Stimulated activated CD4-positive, alpha-beta T cell treated with anti-CD3 and anti-CD28 coated beads, Interleukin-2, amount 100 ng/mL, for 48 hours (primary cell): ENCODE results near the gene PTGDR2.
"Not testable (repeated sequence)": the region's sequence is repeated elsewhere in the genome, so short reads cannot be mapped to it uniquely, and the experiment has no call there.

ENCODE experiments used
- DNase-seq, 2 donors: peaks; one replicate each; pipeline ENCODE4 v3.0.0-alpha.2; 2020

Gene PTGDR2

DNA sequence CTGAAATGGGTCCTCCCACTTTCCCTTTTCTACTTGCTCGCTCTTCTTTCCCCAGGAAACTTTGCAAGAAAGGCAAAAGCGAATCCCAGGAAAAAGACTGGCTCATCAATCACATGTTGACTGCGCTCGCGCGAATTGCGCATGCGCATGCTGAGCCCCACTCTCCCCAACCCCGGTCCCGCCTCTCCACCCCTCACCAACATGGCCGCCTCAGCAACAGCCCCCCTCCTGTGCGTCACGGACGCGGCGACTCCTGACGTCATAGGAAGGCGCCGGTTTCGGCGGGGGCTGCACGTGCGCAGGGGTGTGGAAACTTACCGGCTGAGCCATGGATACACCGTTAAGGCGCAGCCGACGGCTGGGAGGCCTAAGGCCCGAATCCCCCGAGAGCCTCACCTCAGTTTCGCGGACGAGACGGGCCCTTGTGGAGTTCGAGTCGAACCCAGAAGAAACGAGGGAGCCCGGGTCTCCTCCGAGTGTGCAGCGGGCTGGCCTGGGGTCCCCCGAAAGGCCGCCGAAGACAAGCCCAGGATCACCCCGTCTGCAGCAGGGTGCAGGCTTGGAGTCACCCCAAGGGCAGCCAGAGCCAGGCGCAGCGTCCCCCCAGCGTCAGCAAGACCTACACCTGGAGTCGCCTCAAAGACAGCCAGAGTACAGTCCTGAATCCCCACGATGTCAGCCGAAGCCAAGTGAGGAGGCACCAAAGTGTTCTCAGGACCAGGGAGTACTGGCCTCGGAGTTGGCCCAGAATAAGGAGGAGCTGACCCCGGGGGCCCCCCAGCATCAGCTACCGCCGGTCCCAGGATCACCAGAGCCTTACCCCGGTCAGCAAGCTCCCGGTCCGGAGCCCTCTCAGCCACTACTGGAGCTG, 13.7 kb downstream of the PTGDR2 start, which contains the start of gene CCDC86:
CCDC86 (plus strand) TSS at position 317 of the 871 bp plus-strand sequence; CDS start at position 329, 12 bp downstream.
- peak; percentile 99 to 100 for DNase-seq

GRCh38 chr11:60840470-60841430, 15.0 kb downstream of the PTGDR2 start:
- DNase-seq = no peak

DNA sequence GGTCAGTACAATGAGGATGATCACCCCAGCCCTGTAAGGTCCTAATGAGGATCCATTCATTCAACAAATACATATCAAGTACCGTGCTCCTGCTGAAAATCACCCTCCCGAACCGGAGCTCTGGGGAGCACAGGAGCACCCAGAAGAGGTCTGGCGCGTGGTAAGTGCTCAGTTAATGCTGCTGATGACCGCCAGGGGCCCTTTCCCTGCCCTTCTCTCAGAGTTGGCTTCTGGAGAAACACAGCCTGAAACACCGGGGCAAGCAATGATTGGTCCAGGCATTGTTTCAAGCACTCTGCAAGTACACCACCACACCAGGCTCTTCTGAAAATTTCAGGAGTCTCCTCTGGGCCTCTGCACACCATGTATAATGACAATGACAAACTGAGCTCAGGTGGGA, 17.6 kb downstream of the PTGDR2 start:
- DNase-seq = no peak

GRCh38 chr11:60836866-60837515, 18.8 kb downstream of the PTGDR2 start:
- no peak for DNase-seq

- no peak for DNase-seq
Observed at GRCh38 chr11:60835534-60835846, 20.3 kb downstream of the PTGDR2 start.

- no peak for DNase-seq
Observed at GRCh38 chr11:60834742-60835533, 20.8 kb downstream of the PTGDR2 start.

GRCh38 chr11:60831501-60832079, 24.2 kb downstream of the PTGDR2 start:
- no peak for DNase-seq

GRCh38 chr11:60831143-60831500, 24.6 kb downstream of the PTGDR2 start:
- peak; percentile 72 to 74 for DNase-seq

GRCh38 chr11:60830478-60831142, 25.1 kb downstream of the PTGDR2 start:
- DNase-seq = no peak

DNA sequence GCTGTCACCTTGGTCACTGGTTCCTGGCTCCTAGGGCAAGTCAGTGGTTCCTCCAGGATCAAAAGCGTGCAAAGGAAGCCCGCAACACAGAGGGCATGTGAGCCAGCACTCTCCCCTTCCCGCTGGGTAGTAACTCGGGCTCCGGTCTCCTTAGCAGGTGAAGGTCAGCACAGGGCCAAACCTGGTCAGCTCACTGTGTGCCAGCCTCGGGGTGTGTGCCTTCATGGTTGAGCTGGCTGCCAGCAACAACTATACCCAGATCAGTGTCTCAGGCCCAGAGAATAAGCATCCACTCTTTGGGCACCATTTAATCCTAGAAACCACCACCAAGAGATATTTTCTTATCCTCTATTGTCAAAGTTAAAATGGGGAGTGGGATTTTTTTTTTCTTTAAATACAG, 30.0 kb downstream of the PTGDR2 start:
- DNase-seq = no peak

GRCh38 chr11:60825118-60825517, 30.6 kb downstream of the PTGDR2 start:
- DNase-seq = no peak

DNA sequence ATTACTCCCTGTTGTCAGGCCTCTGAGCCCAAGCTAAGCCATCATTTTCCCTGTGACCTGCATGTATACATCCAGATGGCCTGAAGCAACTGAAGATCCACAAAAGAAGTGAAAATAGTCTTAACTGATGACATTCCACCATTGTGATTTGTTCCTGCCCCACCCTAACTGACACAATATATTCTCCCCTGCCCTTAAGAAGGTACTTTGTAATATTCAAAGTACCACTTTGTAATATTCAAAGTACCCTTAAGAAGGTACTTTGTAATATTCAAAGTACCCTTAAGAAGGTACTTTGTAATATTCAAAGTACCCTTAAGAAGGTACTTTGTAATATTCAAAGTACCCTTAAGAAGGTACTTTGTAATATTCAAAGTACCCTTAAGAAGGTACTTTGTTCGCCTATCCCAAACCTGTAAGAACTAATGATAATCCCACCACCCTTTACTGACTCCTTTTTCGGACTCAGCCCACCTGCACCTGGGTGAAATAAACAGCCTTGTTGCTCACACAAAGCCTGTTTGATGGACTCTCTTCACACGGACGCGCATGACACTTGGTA, 31.9 kb downstream of the PTGDR2 start:
- DNase-seq = not testable (repeated sequence)

DNA sequence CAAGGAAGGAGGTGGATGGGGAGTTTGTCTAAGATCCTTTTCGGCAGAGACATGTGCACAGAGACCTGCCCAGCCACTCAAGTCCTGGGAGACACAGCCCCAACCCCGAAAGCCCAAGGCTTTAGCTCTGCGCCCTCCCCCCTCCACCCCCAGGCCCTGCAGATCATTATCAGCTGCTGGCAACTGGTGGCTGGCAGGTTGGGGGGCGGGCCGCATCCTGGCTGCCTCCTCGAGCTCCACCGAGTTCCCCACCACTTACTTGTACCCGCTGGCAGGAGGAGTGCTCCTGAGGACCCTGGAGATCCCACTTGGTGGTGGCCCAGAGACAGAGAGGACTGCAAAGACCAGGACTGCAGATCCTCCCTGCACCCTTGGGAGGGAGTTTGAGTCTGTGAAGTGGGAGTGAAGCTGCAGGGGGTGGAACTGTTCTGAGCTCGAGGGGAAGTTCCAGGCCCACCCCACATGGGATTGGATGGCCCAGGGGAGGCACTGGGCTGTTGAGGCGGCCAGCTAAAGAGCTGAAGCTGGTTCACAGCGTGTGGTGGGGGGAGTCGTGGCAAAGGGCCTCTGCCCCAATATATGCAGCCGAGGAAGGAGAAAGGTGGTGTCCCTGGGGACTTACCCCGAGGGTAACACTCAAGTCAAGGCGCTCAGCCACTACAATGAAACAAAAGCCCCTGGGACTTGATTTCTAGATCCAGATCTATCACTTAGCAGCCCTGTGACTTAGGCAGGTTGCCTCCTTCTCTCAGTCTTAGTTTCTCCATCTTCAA, 33.7 kb downstream of the PTGDR2 start:
- DNase-seq = no peak

- no peak for DNase-seq
Observed at GRCh38 chr11:60818057-60818456, 37.7 kb downstream of the PTGDR2 start.

DNA sequence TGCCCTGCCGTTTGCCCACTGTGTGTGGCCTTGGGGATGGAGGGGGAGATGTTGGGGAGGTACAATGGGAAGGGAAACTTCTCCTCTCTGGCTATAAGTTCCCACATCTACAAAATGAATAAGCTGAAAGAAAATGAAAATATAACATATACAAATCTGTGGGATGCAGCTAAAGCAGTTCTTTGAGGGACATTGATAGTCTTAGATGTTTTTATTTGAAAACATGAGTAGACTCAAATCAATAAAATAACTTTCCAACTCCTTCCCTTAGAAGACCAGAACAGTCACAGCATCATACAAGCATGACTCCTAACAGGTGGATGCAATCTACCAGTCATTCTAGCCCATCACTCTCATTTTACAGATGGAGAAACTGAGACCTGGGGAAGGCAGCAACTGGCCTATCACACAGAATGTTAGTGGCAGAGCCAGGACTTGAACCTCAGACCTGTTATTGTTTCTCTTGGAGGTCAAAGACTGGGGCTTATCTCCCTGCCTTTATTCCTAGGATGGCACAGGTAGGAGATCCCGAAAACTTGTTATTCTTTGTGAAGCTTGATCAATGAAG, 39.1 kb downstream of the PTGDR2 start:
- DNase-seq = no peak

- no peak for DNase-seq
Observed at GRCh38 chr11:60814112-60814511, 41.6 kb downstream of the PTGDR2 start.

DNA sequence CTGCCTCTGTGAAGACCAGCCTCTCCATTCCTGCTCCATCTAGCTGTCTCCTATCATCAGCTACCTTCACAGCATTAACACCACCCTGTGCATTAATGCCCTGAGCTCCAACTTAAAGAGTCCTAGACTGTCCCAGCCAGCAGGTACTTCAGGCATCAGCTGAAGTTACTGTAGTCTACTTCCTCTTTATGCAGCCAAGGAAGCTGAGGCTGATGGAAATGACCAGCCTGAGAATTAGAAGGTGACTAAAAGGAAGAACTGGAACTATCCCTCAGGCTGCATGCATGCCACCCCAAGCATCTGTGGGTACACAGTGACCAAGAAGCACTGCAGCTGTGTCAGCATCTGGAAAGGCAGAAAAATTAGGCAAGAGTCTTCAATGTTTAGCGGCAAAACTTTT, 42.4 kb downstream of the PTGDR2 start:
- DNase-seq = no peak

DNA sequence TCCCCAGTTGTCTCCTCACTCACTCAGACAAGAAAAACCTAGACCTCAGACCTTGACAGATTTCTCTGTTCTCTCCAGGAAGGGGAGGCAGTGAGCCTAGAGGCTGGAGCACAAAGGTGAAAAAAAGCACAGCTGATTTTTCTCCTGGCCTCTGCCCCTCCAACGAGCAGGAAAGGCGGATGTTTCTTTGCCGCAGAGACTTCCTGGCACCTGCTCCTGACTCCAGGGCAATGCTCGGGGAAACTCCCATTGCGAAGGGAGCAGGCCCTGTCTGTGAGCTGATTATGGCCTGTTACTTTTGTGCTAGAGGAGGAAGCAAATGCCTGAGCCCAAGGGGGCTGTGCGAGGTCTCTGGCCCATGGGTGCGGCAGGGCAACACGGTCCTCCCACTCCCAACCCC, 45.2 kb downstream of the PTGDR2 start:
- DNase-seq = no peak

DNA sequence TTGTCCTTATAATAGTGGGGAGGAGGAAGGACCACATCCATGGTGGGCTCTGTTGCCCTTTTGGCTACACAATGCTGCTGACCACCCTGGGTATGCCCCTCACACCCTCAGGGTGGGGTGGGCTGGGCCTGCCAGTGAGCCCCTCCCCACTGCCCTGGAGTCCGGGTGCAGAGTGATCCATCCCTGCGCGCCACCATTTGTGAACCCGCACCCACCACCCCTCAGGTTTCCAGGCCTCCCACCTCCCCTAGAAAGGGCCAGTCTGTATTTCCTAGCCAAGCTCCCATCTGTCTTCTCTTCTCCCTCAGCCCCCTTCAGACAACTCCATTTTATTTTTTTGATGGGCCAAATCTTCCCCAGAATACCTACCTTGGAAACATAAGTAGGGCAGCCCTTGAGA, 45.6 kb downstream of the PTGDR2 start:
- DNase-seq = no peak

DNA sequence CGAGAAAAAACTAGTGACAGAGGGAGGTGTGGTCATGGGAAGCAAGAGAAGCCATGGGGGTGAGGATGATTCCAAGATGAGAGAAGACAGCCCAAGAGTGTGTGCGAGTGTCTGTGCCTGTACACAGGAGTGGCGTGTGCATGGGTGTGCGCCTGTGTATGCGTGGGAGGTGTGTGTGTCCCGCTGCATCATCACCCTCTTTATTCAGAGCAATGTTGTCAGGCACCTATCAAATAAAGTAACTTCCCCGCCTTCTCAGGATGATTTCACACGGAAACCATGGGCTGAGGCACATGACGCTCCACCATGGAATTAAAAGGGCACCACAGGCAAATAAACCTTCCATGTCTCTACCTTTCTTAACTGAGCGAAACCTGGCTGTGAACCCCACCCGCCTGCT, 46.1 kb downstream of the PTGDR2 start:
- no peak for DNase-seq
